Gastrocnemius medialis (tissue), 4 donors: ENCODE results near the gene LAMA2. TPM values are rescaled to one million over a fixed set of nuclear protein-coding genes. Genes with fewer than 3 reads are reported as not detected.
A peak's percentile ranks its signal among the peaks of the same experiment; 100 is the strongest.

ENCODE experiments used
- ATAC-seq, 2 donors: fragments of 150-250 bp; one replicate each; pipeline ENCODE4 v1.9.1; 2016
- DNase-seq, 2 donors: peaks; one replicate each; pipeline ENCODE4 v3.0.0-alpha.2; 2019
- H3K27ac ChIP-seq, 4 donors: fragments of 200-600 bp; sonication (generic); 1 replicate in 1 of 4; 2 replicates in 3 of 4; pipeline ENCODE4 v1.5.1; 2016 to 2018; ENCODE audit warnings: mild to moderate bottlenecking in 2 of 4, moderate library complexity in 1 of 4
- H3K27me3 ChIP-seq, 3 donors: fragments of 200-600 bp; sonication (generic) in 2 of 3; 1 replicate in 1 of 3; 2 replicates in 2 of 3; pipeline versions ENCODE4 v1.5.1 to v1.6.0; 2016 to 2019; ENCODE audit warnings: mild to moderate bottlenecking in 1 of 3, moderate library complexity in 1 of 3
- H3K36me3 ChIP-seq, 2 donors: fragments of 200-600 bp; sonication (generic) in 1 of 2; one replicate each; pipeline ENCODE4 v1.5.1; 2017 to 2018
- H3K4me1 ChIP-seq, 2 donors: fragments of 200-600 bp; sonication (generic) in 1 of 2; one replicate each; pipeline ENCODE4 v1.5.1; 2016 to 2017; ENCODE audit warnings: mild to moderate bottlenecking in 2 of 2
- H3K4me3 ChIP-seq, 4 donors: fragments of 200-600 bp; sonication (generic) in 3 of 4; 1 replicate in 1 of 4; 2 replicates in 3 of 4; pipeline ENCODE4 v1.5.1; 2016 to 2019; ENCODE audit warnings: mild to moderate bottlenecking in 2 of 4
- H3K9me3 ChIP-seq, 3 donors: fragments of 200-600 bp; sonication (generic) in 2 of 3; 1 replicate in 1 of 3; 2 replicates in 2 of 3; pipeline ENCODE4 v1.5.1; 2016 to 2019
- POLR2A ChIP-seq, 2 donors: fragments of 450-650 bp; IDR thresholded peaks; one replicate each; pipeline ENCODE4 v1.6.1; 2017; ENCODE audit warnings: antibody characterized with exemption in 2 of 2, mild to moderate bottlenecking in 2 of 2, moderate library complexity in 2 of 2
- in situ Hi-C, 4 donors: fragments of 200-750 bp; cut with MboI; loops; one replicate each; pipeline versions ENCODE4 v1.15.0 to v1.8.0; 2017; ENCODE audit warnings: low sequenced_read_pairs in 4 of 4
- intact Hi-C: fragments of 100-400 bp; cut with DNase I; formaldehyde crosslinking; loops from one replicate; pipeline ENCODE4 v1.15.1; 2023; ENCODE audit warnings: low total_unique reads
- total RNA-seq, 4 donors: library from RNA; depleted of rRNA; stranded (reverse); fragments of >200 nt; gene quantifications; one replicate each; pipeline versions ENCODE4 v1.1.0 to v1.2.3, GENCODE V29; 2016
- TF ChIP-seq, protein P1 (sequence below), 5 experiments: fragments of 450-650 bp in 3 of 5; fragments of 200-600 bp in 2 of 5; sonication (generic) in 2 of 5; IDR thresholded peaks in 4 of 5; conservative IDR thresholded peaks in 1 of 5; 1 replicate in 4 of 5; 2 replicates in 1 of 5; pipeline ENCODE4 v1.5.1; 2016 to 2019; ENCODE audit warnings: antibody characterized with exemption in 5 of 5, mild to moderate bottlenecking in 3 of 5, moderate library complexity in 3 of 5

The LAMA2 gene
- total RNA-seq, 4 donors from 2014 or later, result 52.9 to 113 (median 71.3) TPM

DNA sequence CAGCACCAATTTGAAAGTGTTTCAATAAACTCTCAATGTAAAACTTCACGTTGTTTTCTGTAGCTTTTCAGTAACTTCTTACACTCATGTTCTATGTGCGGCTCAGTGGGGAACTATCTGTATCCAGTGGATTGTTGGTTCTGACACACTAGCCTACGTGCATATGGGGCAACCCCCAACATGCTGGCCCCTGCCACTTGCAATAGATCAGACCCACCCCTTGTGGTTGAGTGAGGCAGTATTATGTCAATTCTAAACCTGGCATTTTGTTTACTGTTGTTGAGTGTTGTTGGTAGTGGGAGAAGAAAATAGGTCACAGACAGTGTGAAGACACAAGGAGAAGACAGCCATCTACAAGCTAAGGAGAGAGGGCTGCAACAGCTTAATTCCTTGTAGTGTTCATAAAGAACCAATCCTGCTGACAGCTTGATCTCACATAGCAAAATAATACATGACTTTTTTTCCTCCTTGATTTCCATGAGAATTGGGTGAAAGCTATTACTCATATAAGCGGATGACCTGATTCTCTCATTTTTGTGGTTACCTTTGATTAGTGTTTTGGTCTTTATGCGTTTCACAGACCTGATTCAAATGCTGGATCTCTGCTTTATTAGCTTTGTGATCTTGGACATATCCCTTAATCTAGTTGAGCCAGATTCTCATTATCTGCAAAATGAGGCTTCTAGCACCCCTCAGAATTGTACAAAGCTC is 320.4 kb downstream of the LAMA2 start:
- H3K27me3 ChIP-seq, result no peaks in the 10 kb centered on the region
- H3K4me3 ChIP-seq, result no peak overlapping the region
- H3K9me3 ChIP-seq, result no peaks in the 10 kb centered on the region
- H3K36me3 ChIP-seq, result no peaks in the 10 kb centered on the region
- no peak for DNase-seq
- no peak for ATAC-seq
- no peak overlapping the region for H3K27ac ChIP-seq
- TF ChIP-seq POLR2A (IDR thresholded peaks at IDR 0.05), result no peak
- TF ChIP-seq, protein P1, sequence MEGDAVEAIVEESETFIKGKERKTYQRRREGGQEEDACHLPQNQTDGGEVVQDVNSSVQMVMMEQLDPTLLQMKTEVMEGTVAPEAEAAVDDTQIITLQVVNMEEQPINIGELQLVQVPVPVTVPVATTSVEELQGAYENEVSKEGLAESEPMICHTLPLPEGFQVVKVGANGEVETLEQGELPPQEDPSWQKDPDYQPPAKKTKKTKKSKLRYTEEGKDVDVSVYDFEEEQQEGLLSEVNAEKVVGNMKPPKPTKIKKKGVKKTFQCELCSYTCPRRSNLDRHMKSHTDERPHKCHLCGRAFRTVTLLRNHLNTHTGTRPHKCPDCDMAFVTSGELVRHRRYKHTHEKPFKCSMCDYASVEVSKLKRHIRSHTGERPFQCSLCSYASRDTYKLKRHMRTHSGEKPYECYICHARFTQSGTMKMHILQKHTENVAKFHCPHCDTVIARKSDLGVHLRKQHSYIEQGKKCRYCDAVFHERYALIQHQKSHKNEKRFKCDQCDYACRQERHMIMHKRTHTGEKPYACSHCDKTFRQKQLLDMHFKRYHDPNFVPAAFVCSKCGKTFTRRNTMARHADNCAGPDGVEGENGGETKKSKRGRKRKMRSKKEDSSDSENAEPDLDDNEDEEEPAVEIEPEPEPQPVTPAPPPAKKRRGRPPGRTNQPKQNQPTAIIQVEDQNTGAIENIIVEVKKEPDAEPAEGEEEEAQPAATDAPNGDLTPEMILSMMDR (IDR thresholded peaks at IDR 0.05 in 4 of 5, conservative IDR thresholded peaks at IDR 0.05 in 1 of 5), result no peak
- in situ Hi-C loops (no loop called here), intact Hi-C loops (no loop called here)
- peaks cover 3 to 5% of the 10 kb centered on the region in 2 donors for H3K4me1 ChIP-seq

DNA sequence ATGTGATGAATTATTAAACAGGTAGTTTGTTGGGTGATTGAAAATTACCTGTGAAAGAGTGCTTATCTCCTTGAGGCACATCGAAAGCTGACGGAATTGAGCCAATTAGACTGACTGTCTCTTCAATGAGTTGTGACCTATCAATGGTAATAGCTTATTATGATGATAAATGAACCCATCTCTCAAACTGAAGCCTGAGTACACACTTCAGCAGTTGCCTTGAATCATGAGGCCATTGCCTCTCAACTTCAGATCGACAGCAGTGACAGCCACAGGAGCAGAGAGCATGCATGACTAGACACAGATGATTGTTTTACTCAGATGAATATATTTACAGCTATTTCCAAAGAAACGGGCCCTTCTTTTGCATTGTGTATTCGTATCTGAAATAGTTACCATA is 323.9 kb downstream of the LAMA2 start:
- Histone ChIP-seq H3K9me3 (no peaks in the 10 kb centered on the region), H3K36me3 (no peaks in the 10 kb centered on the region), H3K27me3 (no peaks in the 10 kb centered on the region), H3K27ac (no peak overlapping the region), H3K4me3 (no peak overlapping the region), H3K4me1 (peaks cover 3 to 5% of the 10 kb centered on the region in 2 donors)
- DNase-seq (no peak), ATAC-seq (no peak)
- TF ChIP-seq, protein P1 (IDR thresholded peaks at IDR 0.05 in 4 of 5, conservative IDR thresholded peaks at IDR 0.05 in 1 of 5), result no peak
- TF ChIP-seq POLR2A (IDR thresholded peaks at IDR 0.05), result no peak
- intact Hi-C loops (no loop called here), in situ Hi-C loops (no loop called here)

DNA sequence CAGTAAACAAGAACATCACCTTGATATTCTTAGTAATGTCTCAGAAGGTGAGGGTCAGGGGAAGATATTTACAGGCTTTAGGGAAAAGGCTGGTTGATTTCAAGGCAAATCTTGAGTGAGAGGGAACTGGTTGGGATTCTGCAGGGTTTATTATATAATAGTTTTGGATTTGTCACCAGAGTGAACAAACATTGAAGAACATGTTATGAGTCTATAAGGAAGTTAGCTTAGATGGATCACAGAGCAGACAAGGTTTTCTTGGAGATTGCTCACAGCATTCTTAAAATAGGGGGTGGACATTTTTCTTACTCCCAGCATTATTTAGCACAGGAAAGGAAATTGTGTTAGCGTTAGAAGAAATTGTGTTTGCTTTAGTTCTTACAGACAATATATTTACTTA is 324.9 kb downstream of the LAMA2 start:
- Histone ChIP-seq H3K27ac (peak overlapping the region in 1 of 4 donors; percentile 1), H3K36me3 (no peaks in the 10 kb centered on the region), H3K27me3 (no peaks in the 10 kb centered on the region), H3K4me3 (no peak overlapping the region), H3K4me1 (peaks cover 3 to 5% of the 10 kb centered on the region in 2 donors), H3K9me3 (no peaks in the 10 kb centered on the region)
- intact Hi-C loops (no loop called here), in situ Hi-C loops (no loop called here)
- DNase-seq, result no peak
- ATAC-seq, result no peak
- no peak for TF ChIP-seq POLR2A (IDR thresholded peaks at IDR 0.05)
- TF ChIP-seq, protein P1 (IDR thresholded peaks at IDR 0.05 in 4 of 5, conservative IDR thresholded peaks at IDR 0.05 in 1 of 5), result no peak

DNA sequence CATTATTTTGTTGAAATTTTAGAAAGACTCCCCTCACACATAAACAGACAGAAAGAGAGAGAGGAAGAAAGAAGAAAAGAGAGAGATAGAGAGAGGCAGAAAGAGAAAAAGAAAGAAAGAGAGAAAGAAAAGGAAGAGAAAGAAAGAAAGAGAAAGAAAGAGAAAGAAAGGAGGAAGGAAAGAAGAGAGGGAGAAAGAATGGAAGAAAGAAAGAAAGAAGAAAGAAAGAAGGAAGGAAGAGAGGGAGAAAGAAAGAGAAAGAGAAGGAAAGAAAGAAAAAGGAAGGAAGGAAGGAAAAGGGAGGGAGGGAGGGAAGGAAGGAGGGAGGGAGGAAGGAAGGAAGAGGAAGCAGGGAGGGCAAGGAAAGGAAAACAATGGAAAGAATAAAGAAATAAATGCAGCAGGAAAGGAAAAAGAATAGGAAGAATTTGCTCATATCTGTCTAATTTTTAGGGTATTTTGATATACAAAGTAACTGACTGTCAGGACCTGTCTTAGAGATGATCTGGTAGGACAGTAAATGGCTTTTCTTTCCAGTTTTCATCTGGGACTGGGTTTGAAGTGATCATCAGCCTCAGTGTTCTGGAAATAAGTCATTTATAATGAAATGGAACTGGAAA is 325.6 kb downstream of the LAMA2 start:
- no peak overlapping the region for H3K27ac ChIP-seq
- intact Hi-C loops, result no loop called here

More for the DNA sequence above, 325.6 kb downstream of the LAMA2 start:
- no peaks in the 10 kb centered on the region for H3K9me3 ChIP-seq
- H3K36me3 ChIP-seq, result no peaks in the 10 kb centered on the region
- H3K27me3 ChIP-seq, result no peaks in the 10 kb centered on the region
- no peak for DNase-seq
- H3K4me3 ChIP-seq, result no peak overlapping the region
- ATAC-seq, result no peak
- H3K4me1 ChIP-seq, result peaks cover 3 to 5% of the 10 kb centered on the region in 2 donors
- TF ChIP-seq POLR2A (IDR thresholded peaks at IDR 0.05), result no peak
- TF ChIP-seq, protein P1 (IDR thresholded peaks at IDR 0.05 in 4 of 5, conservative IDR thresholded peaks at IDR 0.05 in 1 of 5), result no peak
- in situ Hi-C loops, result no loop called here
